GM21786 (cell line): ENCODE data around the gene PLAAT4.
"Not testable (repeated sequence)": the region's sequence is repeated elsewhere in the genome, so short reads cannot be mapped to it uniquely, and the experiment has no call there.

ENCODE experiments used
- ATAC-seq: cut with Tn5 transposase; IDR thresholded peaks from one replicate; pipeline ENCODE4 v1.9.1; 2021; ENCODE audit not compliant: unreplicated experiment

PLAAT4 gene

DNA sequence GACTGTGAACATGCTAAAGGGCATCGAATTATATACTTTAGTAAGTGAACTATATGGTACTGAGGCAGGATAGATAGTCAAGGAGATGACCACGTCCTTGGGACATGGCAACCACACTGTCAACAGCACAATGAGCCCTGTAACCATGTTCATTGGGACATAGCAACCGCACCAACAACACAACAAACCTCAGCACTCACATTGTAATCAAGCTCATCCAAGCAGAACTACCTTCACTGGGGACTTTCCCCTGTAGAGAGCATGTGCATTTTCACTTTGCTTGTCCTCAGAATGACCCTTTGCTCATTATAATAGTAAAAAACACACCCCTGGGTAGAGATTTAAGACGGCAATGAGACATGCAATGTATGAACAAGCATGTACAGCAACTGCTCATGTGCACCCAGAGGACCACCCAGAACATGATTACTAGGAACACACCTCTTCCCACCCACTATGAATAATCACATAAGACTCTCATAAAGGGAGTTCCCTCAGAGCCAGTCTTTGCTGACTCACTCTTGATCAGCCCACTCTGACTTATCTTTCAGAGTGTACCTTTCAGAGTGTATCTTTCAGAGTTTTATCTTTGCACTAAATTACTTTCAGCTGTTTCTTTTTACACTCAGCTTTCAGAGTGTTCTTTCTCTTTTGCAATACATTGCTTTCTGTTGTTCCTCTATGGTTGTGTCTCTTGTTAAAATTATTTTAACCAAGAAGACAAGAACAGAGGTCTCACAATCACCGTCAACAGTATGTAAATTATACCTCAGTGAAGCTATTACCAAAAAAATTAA lies 30.6 kb downstream of the PLAAT4 start:
- ATAC-seq: peak; percentile 75

- no peak for ATAC-seq
Observed at GRCh38 chr11:63569570-63569969, 33.0 kb downstream of the PLAAT4 start.

DNA sequence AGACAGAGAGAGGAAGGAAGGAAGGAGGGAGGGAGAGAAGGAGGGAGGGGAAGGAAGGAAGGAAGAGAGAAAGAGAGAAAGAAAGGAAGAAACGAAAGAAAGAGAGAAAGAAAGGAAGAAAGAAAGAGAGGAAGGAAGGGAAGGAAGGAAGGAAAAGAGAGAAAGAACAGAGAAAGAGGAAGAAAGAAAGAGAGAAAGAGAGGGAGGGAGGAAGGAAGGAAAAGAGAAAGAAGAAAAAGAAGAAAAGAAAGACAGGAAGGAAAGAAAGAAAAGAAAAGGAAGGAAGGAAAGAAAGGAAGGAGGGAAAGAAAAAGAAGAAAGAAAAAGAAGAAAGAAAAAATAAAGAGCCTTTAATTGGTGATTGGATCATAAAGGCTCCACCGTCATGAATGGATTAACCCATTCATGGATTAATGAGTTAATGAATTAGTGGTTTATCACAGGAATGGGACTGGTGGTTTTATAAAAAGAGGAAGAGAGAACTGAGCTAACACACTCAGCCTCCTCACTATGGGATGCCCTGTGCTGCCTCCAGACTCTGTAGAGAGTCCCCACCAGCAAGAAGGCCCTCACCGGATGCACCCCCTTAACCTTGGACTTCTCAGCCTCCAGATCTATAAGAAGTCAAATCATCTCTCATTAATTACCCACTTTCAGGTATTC lies 35.5 kb downstream of the PLAAT4 start:
- ATAC-seq: peak; percentile 44

DNA sequence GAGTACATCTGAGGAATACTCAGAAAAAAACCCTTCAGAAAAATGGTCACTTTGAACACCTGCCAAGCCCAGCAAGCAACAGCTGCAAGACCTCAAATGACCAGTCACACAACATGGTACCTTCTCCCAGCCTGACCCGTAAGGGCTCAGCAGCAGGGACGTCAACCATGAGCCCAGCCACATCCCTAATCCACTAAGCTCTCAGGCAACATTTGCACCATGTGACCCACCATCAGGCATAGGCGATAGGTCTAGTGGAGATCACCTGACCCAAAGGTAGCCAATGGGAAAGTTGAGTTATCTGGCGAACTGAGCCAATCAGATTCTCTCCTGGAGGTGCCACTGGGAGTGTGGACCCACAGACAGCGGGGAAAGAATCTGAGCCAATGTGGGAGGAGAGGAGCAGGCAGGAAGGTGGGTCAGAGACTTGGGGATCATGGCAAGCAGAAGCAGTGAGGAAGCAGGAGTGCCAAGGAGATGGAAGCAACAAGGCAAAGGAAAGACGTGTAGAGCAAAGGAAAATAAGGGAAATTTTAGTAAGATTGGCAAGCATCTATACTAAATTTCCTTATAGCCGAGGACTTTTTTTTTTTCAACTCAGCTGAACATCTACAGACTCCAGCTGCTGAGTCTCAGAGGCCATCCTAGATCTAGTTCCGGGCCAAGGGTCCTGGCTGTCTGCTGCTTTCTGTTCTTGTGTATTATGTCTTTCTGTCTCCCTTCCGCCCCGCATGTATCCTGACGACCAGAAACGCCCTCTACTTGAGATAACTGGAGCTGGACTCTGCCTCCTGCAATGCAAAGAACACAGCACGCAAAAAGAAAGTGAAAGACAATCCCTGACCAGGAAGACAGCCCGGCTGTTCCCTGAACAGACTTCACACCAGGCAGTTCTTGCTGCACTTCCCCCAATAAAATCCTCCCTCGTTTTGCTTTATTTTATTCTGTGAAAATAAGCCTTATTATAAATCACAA lies 37.6 kb downstream of the PLAAT4 start:
- peak; percentile 60 for ATAC-seq

GRCh38 chr11:63574856-63575602 lies 38.4 kb downstream of the PLAAT4 start:
- no peak for ATAC-seq

DNA sequence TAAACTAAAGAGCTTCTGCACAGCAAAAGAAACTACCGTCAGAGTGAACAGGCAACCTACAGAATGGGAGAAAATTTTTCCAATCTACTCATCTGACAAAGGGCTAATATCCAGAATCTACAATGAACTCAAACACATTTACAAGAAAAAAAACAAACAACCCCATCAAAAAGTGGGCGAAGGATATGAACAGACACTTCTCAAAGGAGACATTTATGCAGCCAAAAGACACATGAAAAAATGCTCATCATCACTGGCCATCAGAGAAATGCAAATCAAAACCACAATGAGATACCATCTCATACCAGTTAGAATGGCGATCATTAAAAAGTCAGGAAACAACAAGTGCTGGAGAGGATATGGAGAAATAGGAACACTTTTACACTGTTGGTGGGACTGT lies 42.3 kb downstream of the PLAAT4 start:
- not testable (repeated sequence) for ATAC-seq

GRCh38 chr11:63581224-63581623 lies 44.6 kb downstream of the PLAAT4 start:
- ATAC-seq: not testable (repeated sequence)

DNA sequence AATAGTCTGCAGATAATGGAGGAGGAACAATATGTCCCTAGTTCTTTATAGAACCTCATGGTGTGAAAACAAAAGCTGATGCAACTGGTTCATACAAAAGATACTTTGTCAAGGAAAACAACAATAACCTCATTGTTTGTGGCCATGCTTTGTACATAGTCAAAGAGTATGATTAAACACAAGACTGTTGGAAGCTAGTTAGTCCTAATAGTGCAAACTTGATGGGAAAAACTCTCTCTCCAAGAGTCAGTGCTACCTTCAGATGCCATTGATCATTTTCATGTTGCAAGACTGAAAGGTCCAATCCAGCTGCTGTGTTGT lies 46.7 kb downstream of the PLAAT4 start:
- no peak for ATAC-seq

DNA sequence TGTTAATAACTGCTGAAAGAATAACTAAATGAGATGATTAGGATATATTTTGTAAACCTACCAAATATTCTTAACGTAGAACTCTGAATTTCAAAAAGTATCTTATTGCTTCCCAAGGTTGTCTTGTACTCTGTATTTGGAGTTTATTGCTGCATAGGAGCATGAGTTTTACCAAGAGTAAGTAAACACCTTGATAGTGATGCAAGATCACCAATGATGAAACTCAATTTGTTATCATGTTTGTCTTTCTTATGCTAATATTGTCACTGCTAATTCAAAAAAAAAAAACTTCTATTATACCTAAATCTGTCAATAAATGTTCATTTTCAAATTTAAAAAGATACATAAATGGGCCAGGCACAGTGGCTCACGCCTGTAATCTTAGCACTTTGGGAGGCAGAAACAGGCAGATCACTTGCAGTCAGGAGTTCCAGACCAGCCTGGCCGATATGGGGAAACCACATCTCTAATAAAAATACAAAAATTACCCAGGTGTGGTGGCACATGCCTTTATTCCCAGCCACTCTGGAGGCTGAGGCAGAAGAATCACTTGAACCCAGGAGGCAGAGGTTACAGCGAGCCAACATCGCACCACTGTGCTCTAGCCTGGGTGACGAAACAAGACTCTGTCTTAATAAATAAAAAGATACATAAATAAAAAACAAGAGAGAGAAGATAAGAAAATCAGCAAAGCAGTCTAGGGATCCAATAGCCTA lies 50.0 kb downstream of the PLAAT4 start:
- ATAC-seq: no peak

- no peak for ATAC-seq
Observed at GRCh38 chr11:63589000-63589399, 52.4 kb downstream of the PLAAT4 start.

DNA sequence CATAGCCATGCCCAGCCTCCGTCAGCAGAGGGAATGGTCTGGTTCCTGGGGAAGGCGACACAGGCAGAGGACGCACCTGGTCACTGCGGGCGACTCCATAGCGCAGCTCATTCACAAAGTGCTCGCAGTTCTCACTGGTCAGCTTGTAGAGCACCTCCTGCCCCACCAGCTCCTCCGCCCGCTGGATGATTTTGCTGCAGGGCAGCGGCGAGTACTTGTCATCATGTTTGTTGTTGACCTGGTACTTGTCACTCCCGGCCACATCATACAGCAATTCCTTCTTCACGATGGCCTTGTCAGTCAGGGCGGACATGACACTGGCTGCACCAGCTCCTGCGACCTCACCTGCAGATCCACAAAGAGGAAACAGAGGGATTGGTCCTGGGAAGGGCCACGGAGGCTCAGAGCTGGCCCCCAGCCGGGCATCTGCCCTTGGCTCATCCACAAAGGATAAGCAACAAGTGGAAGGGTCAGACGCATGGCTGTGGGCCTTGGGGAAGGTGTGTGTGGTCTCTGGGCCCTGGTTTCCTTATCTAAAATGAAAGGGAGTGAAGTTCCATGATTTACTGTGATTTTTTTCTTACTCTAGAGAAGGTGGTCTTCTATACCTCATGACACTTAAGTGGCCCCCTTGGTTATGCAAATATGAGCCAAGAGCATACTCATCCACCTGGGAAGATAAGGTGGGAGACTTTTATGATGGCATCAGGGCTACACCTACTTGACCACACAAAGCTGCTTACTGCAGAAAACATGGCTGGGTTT lies 53.6 kb downstream of the PLAAT4 start:
- no peak for ATAC-seq

GRCh38 chr11:63592975-63593395 lies 56.4 kb downstream of the PLAAT4 start:
- ATAC-seq: no peak

- ATAC-seq: no peak
Observed at GRCh38 chr11:63595296-63595695, 58.7 kb downstream of the PLAAT4 start.
